ENCODE measurements around the gene FRAS1.
"Not testable (repeated sequence)": the region's sequence is repeated elsewhere in the genome, so short reads cannot be mapped to it uniquely, and the experiment has no call there.

Gene FRAS1

GRCh38 chr4:78119698-78120097 lies 62.6 kb downstream of the FRAS1 start:
- DNase-seq: no peak

- no peak for DNase-seq
Observed at GRCh38 chr4:78120144-78120880, 63.2 kb downstream of the FRAS1 start.

GRCh38 chr4:78121338-78121904 lies 64.3 kb downstream of the FRAS1 start:
- DNase-seq: no peak

GRCh38 chr4:78125834-78126331 lies 68.8 kb downstream of the FRAS1 start:
- not testable (repeated sequence) for DNase-seq

- no peak for DNase-seq
Observed at GRCh38 chr4:78129383-78130108, 72.4 kb downstream of the FRAS1 start.

- no peak for DNase-seq
Observed at GRCh38 chr4:78131403-78131802, 74.3 kb downstream of the FRAS1 start.

- no peak for DNase-seq
Observed at GRCh38 chr4:78136109-78137081, 79.3 kb downstream of the FRAS1 start.

- no peak for DNase-seq
Observed at GRCh38 chr4:78137532-78137931, 80.4 kb downstream of the FRAS1 start.

GRCh38 chr4:78138252-78138651 lies 81.1 kb downstream of the FRAS1 start:
- no peak for DNase-seq

GRCh38 chr4:78143634-78144033 lies 86.5 kb downstream of the FRAS1 start:
- no peak for DNase-seq

GRCh38 chr4:78145008-78145407 lies 87.9 kb downstream of the FRAS1 start:
- DNase-seq: no peak

- DNase-seq: no peak
Observed at GRCh38 chr4:78145622-78146021, 88.5 kb downstream of the FRAS1 start.

- DNase-seq: no peak
Observed at GRCh38 chr4:78149751-78150542, 92.8 kb downstream of the FRAS1 start.

- no peak for DNase-seq
Observed at GRCh38 chr4:78150543-78150864, 93.4 kb downstream of the FRAS1 start.

- no peak for DNase-seq
Observed at GRCh38 chr4:78152795-78153194, 95.7 kb downstream of the FRAS1 start.

GRCh38 chr4:78154972-78155590 lies 98.0 kb downstream of the FRAS1 start:
- DNase-seq: no peak

- no peak for DNase-seq
Observed at GRCh38 chr4:78155616-78156105, 98.5 kb downstream of the FRAS1 start.

GRCh38 chr4:78156520-78156919 lies 99.4 kb downstream of the FRAS1 start:
- DNase-seq: no peak

GRCh38 chr4:78162342-78162741 lies 105.2 kb downstream of the FRAS1 start:
- no peak for DNase-seq

- DNase-seq: no peak
Observed at GRCh38 chr4:78162821-78163220, 105.7 kb downstream of the FRAS1 start.

GRCh38 chr4:78165758-78166157 lies 108.6 kb downstream of the FRAS1 start:
- no peak for DNase-seq
